ENCODE measurements around the gene GSDMA. TPM values are rescaled to one million over a fixed set of nuclear protein-coding genes. Genes with fewer than 3 reads are reported as not detected.

Gene GSDMA
- total and polyA plus RNA-seq, 9 donors, result 0.10 to 0.55 (median 0.15) TPM; not detected in 5

- Histone ChIP-seq H3K36me3 (no peaks in the 10 kb centered on the region), H3K27ac (peak overlapping the region; percentile 57 to 70), H3K27me3 (no peaks in the 10 kb centered on the region), H3K4me3 (no peak overlapping the region), H3K9me3 (no peaks in the 10 kb centered on the region), H3K4me1 (ENCODE audit: insufficient read depth) (peaks cover 17% of the 10 kb centered on the region)
- 14 to 19% (median 18%) methylated on average over 18 of the region's 18 CpGs for WGBS, 3 donors
- intact Hi-C loops (cut with DNase I), result loop anchor here (5.0 to 10.0 kb wide), 5 partner anchors 150 to 280 kb away; partner anchors contain the start of gene CDC6 (in 1 of the 4)
- TF ChIP-seq POLR2A (IDR thresholded peaks at IDR 0.05) (no peak), EP300 (IDR thresholded peaks at IDR 0.05) (no peak), CTCF (IDR thresholded peaks at IDR 0.05) (no peak)
- DNase-seq, result peak; percentile 58 to 76 (median 61)
Measured at GRCh38 chr17:40014375-40014980, 51.7 kb downstream of the GSDMA start.

- 56 to 66% (median 58%) methylated on average over 19 to 20 of the region's 20 CpGs for WGBS, 3 donors
- DNase-seq, result peak in 4 of 5 donors; percentile 40 to 71 (median 52)
- no peaks in the 10 kb centered on the region for H3K36me3 ChIP-seq
- H3K4me1 ChIP-seq (ENCODE audit: insufficient read depth), result peaks cover 19% of the 10 kb centered on the region
- no peak within 1 kb of the TSS for H3K4me3 ChIP-seq
- intact Hi-C loops (cut with DNase I), result loop anchor here in 3 of 4 donors (5.0 to 10.0 kb wide), 4 partner anchors 97 to 280 kb away; no protein-coding TSS in a partner anchor
- no peaks in the 10 kb centered on the region for H3K9me3 ChIP-seq
- TF ChIP-seq CTCF (IDR thresholded peaks at IDR 0.05), result no peak
- no peaks in the 10 kb centered on the region for H3K27me3 ChIP-seq
- H3K27ac ChIP-seq, result peak within 1 kb of the TSS; percentile 57 to 70
Measured at GRCh38 chr17:40015005-40015997, 52.5 kb downstream of the GSDMA start, which contains the start of gene CSF3. TSS of gene CSF3 (plus strand) at chr17:40015440. CDS start at chr17:40015475, 35 bp downstream.

- no peaks in the 10 kb centered on the region for H3K27me3 ChIP-seq
- TF ChIP-seq CTCF (IDR thresholded peaks at IDR 0.05), result no peak
- no peak for TF ChIP-seq POLR2A (IDR thresholded peaks at IDR 0.05)
- no peak for TF ChIP-seq EP300 (IDR thresholded peaks at IDR 0.05)
- intact Hi-C loops (cut with DNase I), result loop anchor here in 3 of 4 donors (5.0 to 10.0 kb wide), 4 partner anchors 96 to 279 kb away; no protein-coding TSS in a partner anchor
- DNase-seq, result peak in 2 of 5 donors; percentile 37 to 40
- H3K4me3 ChIP-seq, result no peak overlapping the region
- no peaks in the 10 kb centered on the region for H3K9me3 ChIP-seq
- H3K27ac ChIP-seq, result peak overlapping the region; percentile 55 to 70
- no peaks in the 10 kb centered on the region for H3K36me3 ChIP-seq
- peaks cover 19% of the 10 kb centered on the region for H3K4me1 ChIP-seq (ENCODE audit: insufficient read depth)
- WGBS, 3 donors, result 44 to 64% (median 57%) methylated on average over 26 of the region's 26 CpGs
Measured at GRCh38 chr17:40015998-40016985, 53.5 kb downstream of the GSDMA start.

Data from ovary (tissue), 9 donors.